ENCODE data around the gene SLC25A4. TPM values are rescaled to one million over a fixed set of nuclear protein-coding genes. Genes with fewer than 3 reads are reported as not detected.

Gene SLC25A4
- total and polyA plus RNA-seq, 2 of the 4 experiments (the other 2 are of a cell fraction) = 16.0 to 21.6 TPM

DNA sequence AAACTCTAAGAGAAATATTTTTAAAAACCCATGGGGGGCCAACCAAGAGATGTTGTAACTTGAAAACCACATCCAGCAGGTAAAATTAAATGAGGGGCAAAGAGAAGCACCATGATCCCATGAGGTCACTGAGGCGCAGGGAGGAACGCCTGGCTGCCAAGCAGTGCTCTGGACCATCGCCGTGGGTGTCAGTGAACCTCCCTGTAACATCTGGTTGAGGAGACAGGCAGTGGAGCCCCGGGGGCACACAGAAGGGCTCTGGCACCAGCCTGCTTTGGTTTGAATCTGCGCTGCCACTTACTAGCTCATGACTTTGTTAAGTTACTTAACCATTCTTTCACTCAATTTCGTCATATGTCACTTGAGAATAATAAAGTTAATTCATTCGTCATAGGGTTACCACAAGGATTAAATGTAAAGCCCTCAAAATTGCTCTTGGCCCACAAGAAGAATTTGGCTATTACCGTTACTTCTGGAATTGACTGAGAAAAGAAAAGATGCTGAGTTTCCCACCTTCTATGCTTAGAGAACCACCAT is 41.6 kb upstream of the SLC25A4 start:
- Histone ChIP-seq H3K23ac (ENCODE audit: low read depth, low read length) (no peak overlapping the region), H4K20me1 (ENCODE audit: insufficient read depth, low read length) (no peaks in the 10 kb centered on the region), H3K4ac (ENCODE audit: low read depth, low read length) (no peak overlapping the region), H3K27ac (ENCODE audit: insufficient read depth, low read length) (no peak overlapping the region), H2AK9ac (replicated peaks; ENCODE audit: low read depth, low read length, poor library complexity) (no peak overlapping the region), H2BK120ac (ENCODE audit: low read depth, low read length) (no peak overlapping the region), H3K9me1 (ENCODE audit: insufficient read depth, low read length) (no peaks in the 10 kb centered on the region), H3K27me3 (ENCODE audit: control insufficient read depth, insufficient read depth, low read length) (peaks cover 12% of the 10 kb centered on the region), H2BK5ac (ENCODE audit: low read depth, low read length, poor library complexity, severe bottlenecking) (no peak overlapping the region), H3K18ac (ENCODE audit: low read depth, low read length) (no peak overlapping the region), H3K79me1 (ENCODE audit: low read depth in 1 of 2, low read length in 2 of 2) (no peaks in the 10 kb centered on the region), H3K36me3 (ENCODE audit: control insufficient read depth, insufficient read depth, low read length) (no peaks in the 10 kb centered on the region), H3K9ac (ENCODE audit: low read depth, low read length) (no peak overlapping the region), H3K9me3 (ENCODE audit: control insufficient read depth, insufficient read depth, low read length) (no peaks in the 10 kb centered on the region), H2AFZ (replicated peaks; ENCODE audit: low read length, poor library complexity) (peak overlapping the region; percentile 56), H4K8ac (ENCODE audit: low read depth in 2 of 2, low read length in 2 of 2) (no peak overlapping the region), H3K4me1 (ENCODE audit: control insufficient read depth, insufficient read depth, low read length) (no peaks in the 10 kb centered on the region; the same call in 1 of the 2 replicates), H2AK5ac (ENCODE audit: low read depth, low read length) (no peak overlapping the region), H2BK15ac (ENCODE audit: low read depth, low read length) (no peak overlapping the region), H3K4me3 (ENCODE audit: insufficient read depth, low read depth, low read length) (no peak overlapping the region), H4K5ac (ENCODE audit: low read depth, low read length) (no peak overlapping the region), H3K56ac (ENCODE audit: extremely low read depth, insufficient read depth, low read length) (no peak overlapping the region), H4K91ac (ENCODE audit: insufficient read depth, low read depth, low read length) (no peak overlapping the region), H3K4me2 (ENCODE audit: low read depth, low read length) (no peak overlapping the region), H2BK20ac (ENCODE audit: low read depth, low read length) (no peak overlapping the region), H3K14ac (replicated peaks; ENCODE audit: low read depth, low read length) (no peak overlapping the region)
- ChIA-PET POLR2A (ENCODE audit: unreplicated experiment) (no interaction called here), CTCF (interaction anchor here (0.6 kb wide), 1 partner anchor 372 kb away, joined by 3 read pairs; no protein-coding TSS in a partner anchor)
- no peak for DNase-seq
- WGBS, 2 experiments (ENCODE audit: extremely low coverage in 2 of 2, insufficient read length in 1 of 2) = 85% methylated on average over 5 of the region's 9 CpGs; no CpG with 5 or more reads in 1 of the 2 experiments
- TF ChIP-seq MXI1 (IDR thresholded peaks at IDR 0.05; ENCODE audit: borderline replicate concordance, low read depth, low read length) = no peak
- TF ChIP-seq RCOR1 (IDR thresholded peaks at IDR 0.05; ENCODE audit: insufficient replicate concordance, low read length) = no peak
- no peak for TF ChIP-seq SMC3 (IDR thresholded peaks at IDR 0.05; ENCODE audit: low read depth, low read length)
- no peak for TF ChIP-seq CHD1 (IDR thresholded peaks at IDR 0.05; ENCODE audit: low read depth, low read length)
- TF ChIP-seq NFE2L2 (IDR thresholded peaks at IDR 0.05; ENCODE audit: low read depth, low read length) = no peak
- no peak for TF ChIP-seq POLR2A (IDR thresholded peaks at IDR 0.05; ENCODE audit: low read depth, low read length)
- no peak for TF ChIP-seq MAFK (IDR thresholded peaks at IDR 0.05; ENCODE audit: low read depth, low read length)
- TF ChIP-seq RFX5 (IDR thresholded peaks at IDR 0.05; ENCODE audit: low read depth, low read length) = no peak
- no peak for TF ChIP-seq BHLHE40 (IDR thresholded peaks at IDR 0.05; ENCODE audit: low read depth, low read length)
- TF ChIP-seq CEBPB (IDR thresholded peaks at IDR 0.05; ENCODE audit: low read depth, low read length) = no peak
- TF ChIP-seq, protein P1, sequence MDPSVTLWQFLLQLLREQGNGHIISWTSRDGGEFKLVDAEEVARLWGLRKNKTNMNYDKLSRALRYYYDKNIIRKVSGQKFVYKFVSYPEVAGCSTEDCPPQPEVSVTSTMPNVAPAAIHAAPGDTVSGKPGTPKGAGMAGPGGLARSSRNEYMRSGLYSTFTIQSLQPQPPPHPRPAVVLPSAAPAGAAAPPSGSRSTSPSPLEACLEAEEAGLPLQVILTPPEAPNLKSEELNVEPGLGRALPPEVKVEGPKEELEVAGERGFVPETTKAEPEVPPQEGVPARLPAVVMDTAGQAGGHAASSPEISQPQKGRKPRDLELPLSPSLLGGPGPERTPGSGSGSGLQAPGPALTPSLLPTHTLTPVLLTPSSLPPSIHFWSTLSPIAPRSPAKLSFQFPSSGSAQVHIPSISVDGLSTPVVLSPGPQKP (IDR thresholded peaks at IDR 0.05; ENCODE audit: borderline replicate concordance, low read depth, low read length) = no peak
- TF ChIP-seq, protein P2, sequence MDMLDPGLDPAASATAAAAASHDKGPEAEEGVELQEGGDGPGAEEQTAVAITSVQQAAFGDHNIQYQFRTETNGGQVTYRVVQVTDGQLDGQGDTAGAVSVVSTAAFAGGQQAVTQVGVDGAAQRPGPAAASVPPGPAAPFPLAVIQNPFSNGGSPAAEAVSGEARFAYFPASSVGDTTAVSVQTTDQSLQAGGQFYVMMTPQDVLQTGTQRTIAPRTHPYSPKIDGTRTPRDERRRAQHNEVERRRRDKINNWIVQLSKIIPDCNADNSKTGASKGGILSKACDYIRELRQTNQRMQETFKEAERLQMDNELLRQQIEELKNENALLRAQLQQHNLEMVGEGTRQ (IDR thresholded peaks at IDR 0.05; ENCODE audit: low read depth, low read length) = no peak
- no peak for TF ChIP-seq MAZ (IDR thresholded peaks at IDR 0.05; ENCODE audit: borderline replicate concordance, low read depth, low read length)
- TF ChIP-seq, protein P3, sequence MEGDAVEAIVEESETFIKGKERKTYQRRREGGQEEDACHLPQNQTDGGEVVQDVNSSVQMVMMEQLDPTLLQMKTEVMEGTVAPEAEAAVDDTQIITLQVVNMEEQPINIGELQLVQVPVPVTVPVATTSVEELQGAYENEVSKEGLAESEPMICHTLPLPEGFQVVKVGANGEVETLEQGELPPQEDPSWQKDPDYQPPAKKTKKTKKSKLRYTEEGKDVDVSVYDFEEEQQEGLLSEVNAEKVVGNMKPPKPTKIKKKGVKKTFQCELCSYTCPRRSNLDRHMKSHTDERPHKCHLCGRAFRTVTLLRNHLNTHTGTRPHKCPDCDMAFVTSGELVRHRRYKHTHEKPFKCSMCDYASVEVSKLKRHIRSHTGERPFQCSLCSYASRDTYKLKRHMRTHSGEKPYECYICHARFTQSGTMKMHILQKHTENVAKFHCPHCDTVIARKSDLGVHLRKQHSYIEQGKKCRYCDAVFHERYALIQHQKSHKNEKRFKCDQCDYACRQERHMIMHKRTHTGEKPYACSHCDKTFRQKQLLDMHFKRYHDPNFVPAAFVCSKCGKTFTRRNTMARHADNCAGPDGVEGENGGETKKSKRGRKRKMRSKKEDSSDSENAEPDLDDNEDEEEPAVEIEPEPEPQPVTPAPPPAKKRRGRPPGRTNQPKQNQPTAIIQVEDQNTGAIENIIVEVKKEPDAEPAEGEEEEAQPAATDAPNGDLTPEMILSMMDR (conservative IDR thresholded peaks at IDR 0.05; ENCODE audit: low read depth, low read length) = no peak
- ATAC-seq (ENCODE audit: low read depth) = no peak
- intact Hi-C loops (cut with micrococcal nuclease) = no loop called here
- in situ Hi-C loops (cut with MboI; ENCODE audit: low sequenced_read_pairs) = no loop called here
- no TSS peak for BruUV-seq (replicated peaks)
- dilution Hi-C loops (cut with HindIII; ENCODE audit: low sequenced_read_pairs, unreplicated experiment) = no loop called here

Measured in IMR-90 (cell line).